GM12801 (cell line): ENCODE data around the gene KCNJ6.

Source experiments
- CTCF ChIP-seq: IDR thresholded peaks from one replicate; pipeline ENCODE4 v1.5.1; 2011; ENCODE audit warnings: control low read depth; ENCODE audit not compliant: insufficient read length; ENCODE audit errors: extremely low read depth

KCNJ6 gene

GRCh38 chr21:37759777-37760176, 156.5 kb downstream of the KCNJ6 start:
- no peak for TF ChIP-seq CTCF

- no peak for TF ChIP-seq CTCF
These were observed 157.3 kb downstream of the KCNJ6 start for GRCh38 chr21:37758982-37759381.

- TF ChIP-seq CTCF = no peak
These were observed 158.5 kb downstream of the KCNJ6 start for GRCh38 chr21:37757606-37758376.

GRCh38 chr21:37753122-37753599, 163.1 kb downstream of the KCNJ6 start:
- no peak for TF ChIP-seq CTCF

- TF ChIP-seq CTCF = no peak
These were observed 164.8 kb downstream of the KCNJ6 start for GRCh38 chr21:37751268-37751975.

GRCh38 chr21:37749132-37749531, 167.1 kb downstream of the KCNJ6 start:
- TF ChIP-seq CTCF = no peak

GRCh38 chr21:37748351-37748750, 167.9 kb downstream of the KCNJ6 start:
- TF ChIP-seq CTCF = no peak
